Measurements from ENCODE around the gene UST. TPM values are rescaled to one million over a fixed set of nuclear protein-coding genes. Genes with fewer than 3 reads are reported as not detected.

UST gene
- total and polyA plus RNA-seq, 2 experiments from 2014 or later, result 2.9 to 4.0 TPM

GRCh38 chr6:148867862-148868261 lies 121.0 kb downstream of the UST start:
- Histone ChIP-seq H3K4me3 (no peak overlapping the region), H3K4me1 (ENCODE audit: low read depth) (no peaks in the 10 kb centered on the region), H3K9me3 (ENCODE audit: low read depth) (no peaks in the 10 kb centered on the region), H3K27me3 (no peaks in the 10 kb centered on the region), H3K27ac (no peak overlapping the region), H3K36me3 (no peaks in the 10 kb centered on the region)
- no peak for TF ChIP-seq CTCF (IDR thresholded peaks at IDR 0.05; ENCODE audit: low read depth, low read length)
- DNase-seq (ENCODE audit: low read depth in 1 of 2, low spot score in 1 of 2), result no peak

- Histone ChIP-seq H3K9me3 (ENCODE audit: low read depth) (no peaks in the 10 kb centered on the region), H3K4me3 (no peak overlapping the region), H3K4me1 (ENCODE audit: low read depth) (no peaks in the 10 kb centered on the region), H3K27ac (peak overlapping the region; percentile 49), H3K36me3 (no peaks in the 10 kb centered on the region), H3K27me3 (no peaks in the 10 kb centered on the region)
- TF ChIP-seq CTCF (IDR thresholded peaks at IDR 0.05; ENCODE audit: low read depth, low read length), result no peak
- peak in 1 of 2 donors; percentile 61 for DNase-seq (ENCODE audit: low read depth in 1 of 2, low spot score in 1 of 2)
Measured at GRCh38 chr6:148868314-148868713, 121.5 kb downstream of the UST start.

- Histone ChIP-seq H3K4me3 (no peak overlapping the region), H3K4me1 (ENCODE audit: low read depth) (peaks cover 3% of the 10 kb centered on the region), H3K27me3 (no peaks in the 10 kb centered on the region), H3K36me3 (no peaks in the 10 kb centered on the region), H3K9me3 (ENCODE audit: low read depth) (no peaks in the 10 kb centered on the region), H3K27ac (peak overlapping the region; percentile 49)
- DNase-seq (ENCODE audit: low read depth in 1 of 2, low spot score in 1 of 2), result peak; percentile 28 to 30
- TF ChIP-seq CTCF (IDR thresholded peaks at IDR 0.05; ENCODE audit: low read depth, low read length), result no peak
Measured at GRCh38 chr6:148868901-148869300, 122.1 kb downstream of the UST start.

- Histone ChIP-seq H3K27ac (no peak overlapping the region), H3K4me3 (no peak overlapping the region), H3K36me3 (no peaks in the 10 kb centered on the region), H3K4me1 (ENCODE audit: low read depth) (peaks cover 10% of the 10 kb centered on the region), H3K9me3 (ENCODE audit: low read depth) (no peaks in the 10 kb centered on the region), H3K27me3 (no peaks in the 10 kb centered on the region)
- DNase-seq (ENCODE audit: low read depth in 1 of 2, low spot score in 1 of 2), result peak in 1 of 2 donors; percentile 62
- TF ChIP-seq CTCF (IDR thresholded peaks at IDR 0.05; ENCODE audit: low read depth, low read length), result no peak
Measured at GRCh38 chr6:148869585-148869984, 122.8 kb downstream of the UST start.

GRCh38 chr6:148873154-148873553 lies 126.3 kb downstream of the UST start:
- Histone ChIP-seq H3K4me3 (no peak overlapping the region), H3K9me3 (ENCODE audit: low read depth) (no peaks in the 10 kb centered on the region), H3K36me3 (no peaks in the 10 kb centered on the region), H3K27ac (no peak overlapping the region), H3K27me3 (no peaks in the 10 kb centered on the region), H3K4me1 (ENCODE audit: low read depth) (peaks cover 14% of the 10 kb centered on the region)
- TF ChIP-seq CTCF (IDR thresholded peaks at IDR 0.05; ENCODE audit: low read depth, low read length), result no peak
- DNase-seq (ENCODE audit: low read depth in 1 of 2, low spot score in 1 of 2), result no peak

GRCh38 chr6:148873868-148874267 lies 127.0 kb downstream of the UST start:
- H3K9me3 ChIP-seq (ENCODE audit: low read depth), result no peaks in the 10 kb centered on the region
- H3K4me3 ChIP-seq, result no peak overlapping the region
- TF ChIP-seq CTCF (IDR thresholded peaks at IDR 0.05; ENCODE audit: low read depth, low read length), result no peak

More at GRCh38 chr6:148873868-148874267, 127.0 kb downstream of the UST start:
- Histone ChIP-seq H3K4me1 (ENCODE audit: low read depth) (peaks cover 14% of the 10 kb centered on the region), H3K36me3 (no peaks in the 10 kb centered on the region), H3K27me3 (no peaks in the 10 kb centered on the region), H3K27ac (no peak overlapping the region)
- no peak for DNase-seq (ENCODE audit: low read depth in 1 of 2, low spot score in 1 of 2)

All from cardiac muscle cell (in vitro differentiated cells and primary cell).